NCI-H526 (cell line): ENCODE measurements around the gene EVI5.
A peak's percentile ranks its signal among the peaks of the same experiment; 100 is the strongest.

ENCODE experiments used
- DNase-seq, 2 experiments: peaks; one replicate each; lab custom pipeline; 2025; lab: John Stamatoyannopoulos, UW

Gene EVI5

GRCh38 chr1:92784639-92785500 lies at the start of gene EVI5:
Gene EVI5, minus strand, starts transcription at chr1:92785108. Its CDS starts 48,562 bp downstream, at chr1:92736546.
- DNase-seq, result peak; percentile 95 to 98

DNA sequence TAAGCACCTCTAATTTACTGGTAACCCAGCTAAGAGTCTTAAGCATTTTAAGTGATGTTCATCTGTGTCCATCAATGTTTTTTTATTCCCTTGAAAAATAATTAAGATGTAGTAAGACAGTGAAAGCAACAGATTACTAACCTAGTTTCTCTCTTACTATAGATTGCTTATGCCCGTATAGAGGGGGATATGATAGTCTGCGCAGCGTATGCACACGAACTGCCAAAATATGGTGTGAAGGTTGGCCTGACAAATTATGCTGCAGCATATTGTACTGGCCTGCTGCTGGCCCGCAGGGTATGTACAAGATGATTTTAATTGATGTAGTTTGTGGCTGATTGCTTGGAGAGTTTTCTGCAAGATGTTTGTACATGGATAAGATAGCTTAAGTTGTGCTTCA lies 49.7 kb upstream of the EVI5 start:
- DNase-seq, result no peak

DNA sequence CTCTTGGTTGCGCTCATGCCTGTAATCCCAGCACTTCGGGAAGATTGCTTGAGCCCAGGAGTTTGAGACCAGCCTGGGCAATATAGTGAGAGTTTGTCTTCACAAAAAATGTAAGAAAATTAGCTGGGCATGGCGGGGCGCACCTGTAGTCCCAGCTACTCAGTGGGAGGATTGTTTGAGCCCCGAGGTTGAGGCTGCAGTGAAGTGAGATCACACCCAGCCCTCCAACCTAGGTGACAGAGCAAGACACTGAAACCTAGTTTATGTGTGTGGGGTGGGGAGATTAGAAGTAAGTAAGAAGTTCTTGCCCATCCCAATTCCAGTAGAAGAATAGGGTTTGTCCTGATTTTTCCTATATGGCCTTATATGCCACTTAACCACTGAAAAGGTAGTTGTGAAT lies 48.9 kb upstream of the EVI5 start:
- no peak for DNase-seq

DNA sequence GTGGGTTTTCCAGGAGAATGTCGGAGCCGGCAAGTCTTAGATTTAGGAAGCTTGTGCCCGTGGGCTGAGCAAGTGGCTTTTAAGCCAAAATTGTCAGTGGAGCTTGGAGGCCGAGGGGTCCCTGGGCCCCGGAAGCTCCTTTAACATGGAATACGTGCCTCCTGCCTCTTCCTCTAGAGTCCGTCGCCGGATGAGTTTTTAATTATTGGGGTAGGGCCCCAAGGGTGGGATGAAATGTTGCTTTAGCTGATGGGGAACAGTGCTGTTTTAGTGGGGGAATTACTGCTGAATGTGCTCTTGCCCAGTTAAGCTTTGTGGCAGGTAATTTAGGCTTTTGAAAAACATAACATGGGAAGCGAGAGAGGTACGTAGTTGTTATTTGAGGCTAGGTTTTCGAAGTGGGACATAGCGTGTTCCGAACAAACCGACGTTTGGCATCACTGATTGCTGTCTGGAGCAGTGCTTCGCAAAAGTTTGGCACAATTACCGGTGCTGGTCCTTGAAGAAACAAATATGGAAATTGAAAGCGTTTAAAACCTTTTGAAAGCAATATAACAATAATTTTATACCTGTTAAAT lies 47.7 kb upstream of the EVI5 start:
- DNase-seq, result no peak

- DNase-seq, result peak; percentile 93 to 98
These were observed 47.0 kb upstream of the EVI5 start, which contains the start of gene RPL5 for GRCh38 chr1:92831762-92832536. Gene RPL5, plus strand, starts transcription at chr1:92832040. Its CDS starts 75 bp downstream, at chr1:92832115.

- no peak for DNase-seq
These were observed 46.5 kb upstream of the EVI5 start for GRCh38 chr1:92831368-92831761.

DNA sequence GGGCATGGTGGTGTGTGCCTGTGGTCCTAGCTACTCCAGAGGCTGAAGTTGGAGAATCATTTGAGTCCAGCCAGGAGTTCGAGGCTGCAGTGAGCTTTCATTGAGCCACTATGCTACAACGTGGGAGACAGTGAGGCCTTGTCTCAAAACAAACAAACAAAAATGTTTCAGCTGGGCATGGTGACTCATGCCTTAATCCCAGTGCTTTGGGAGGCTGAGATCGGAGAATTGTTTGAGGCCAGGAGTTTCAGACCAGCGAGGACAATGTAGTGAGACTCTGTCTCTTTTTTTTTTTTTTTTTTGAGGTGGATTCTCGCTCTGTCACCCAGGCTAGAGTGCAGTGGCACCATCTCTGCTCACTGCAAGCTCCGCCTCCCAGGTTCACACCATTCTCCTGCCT lies 41.9 kb upstream of the EVI5 start:
- DNase-seq, result no peak

- no peak for DNase-seq
These were observed 38.0 kb upstream of the EVI5 start for GRCh38 chr1:92822879-92823278.

GRCh38 chr1:92820551-92820950 lies 35.6 kb upstream of the EVI5 start:
- DNase-seq, result no peak

- DNase-seq, result no peak
These were observed 35.1 kb upstream of the EVI5 start for GRCh38 chr1:92820024-92820423.

GRCh38 chr1:92817986-92818764 lies 33.3 kb upstream of the EVI5 start:
- DNase-seq, result peak in 1 of 2 experiments; percentile 33

- DNase-seq, result no peak
These were observed 32.3 kb upstream of the EVI5 start for GRCh38 chr1:92817137-92817697.

- DNase-seq, result no peak
These were observed 31.8 kb upstream of the EVI5 start for GRCh38 chr1:92816732-92817131.

DNA sequence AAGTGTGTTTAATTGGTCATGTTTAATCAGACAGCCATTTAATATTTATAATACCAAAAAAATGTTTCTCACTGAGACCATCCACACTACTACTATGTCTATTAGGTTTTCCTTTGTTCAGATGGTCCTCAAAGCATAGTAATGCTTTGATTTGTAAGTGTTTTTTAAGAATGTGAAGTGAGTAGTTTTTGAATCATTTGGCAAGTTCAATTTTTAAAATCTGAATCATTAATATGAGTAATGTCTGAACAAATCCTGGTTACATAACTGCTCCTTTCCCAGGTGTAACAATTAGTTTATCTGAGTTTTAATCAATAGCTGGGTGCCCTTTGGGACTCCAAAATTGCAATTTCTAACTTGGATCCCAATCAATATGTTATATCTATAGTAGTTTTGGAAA lies 23.5 kb upstream of the EVI5 start:
- DNase-seq, result no peak

GRCh38 chr1:92805216-92805615 lies 20.3 kb upstream of the EVI5 start:
- no peak for DNase-seq

DNA sequence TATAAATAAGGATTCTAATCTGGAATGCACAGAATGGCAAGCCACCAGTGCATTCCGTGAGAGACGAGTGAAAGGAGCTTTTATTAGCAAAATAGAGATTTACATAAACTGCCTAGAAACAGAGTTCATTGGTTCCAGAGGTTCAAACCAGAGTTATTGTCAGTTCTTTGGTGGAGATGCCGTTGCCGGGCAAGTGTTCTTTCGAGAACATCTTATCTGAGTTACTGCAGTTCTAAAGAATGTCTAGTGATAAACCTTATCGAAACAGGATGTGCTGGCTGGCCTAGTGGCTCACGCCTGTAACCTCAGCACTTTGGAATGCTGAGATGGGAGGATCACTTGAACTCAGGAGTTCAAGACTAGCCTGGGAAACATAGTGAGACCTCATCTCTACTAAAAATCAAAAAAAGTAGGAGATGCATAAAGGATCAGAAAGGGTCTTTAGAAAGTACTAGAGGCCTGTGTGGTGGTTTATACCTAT lies 19.9 kb upstream of the EVI5 start:
- DNase-seq, result peak; percentile 76 to 87

- DNase-seq, result no peak
These were observed 18.4 kb upstream of the EVI5 start for GRCh38 chr1:92803140-92803887.

GRCh38 chr1:92797961-92798360 lies 13.1 kb upstream of the EVI5 start:
- no peak for DNase-seq

DNA sequence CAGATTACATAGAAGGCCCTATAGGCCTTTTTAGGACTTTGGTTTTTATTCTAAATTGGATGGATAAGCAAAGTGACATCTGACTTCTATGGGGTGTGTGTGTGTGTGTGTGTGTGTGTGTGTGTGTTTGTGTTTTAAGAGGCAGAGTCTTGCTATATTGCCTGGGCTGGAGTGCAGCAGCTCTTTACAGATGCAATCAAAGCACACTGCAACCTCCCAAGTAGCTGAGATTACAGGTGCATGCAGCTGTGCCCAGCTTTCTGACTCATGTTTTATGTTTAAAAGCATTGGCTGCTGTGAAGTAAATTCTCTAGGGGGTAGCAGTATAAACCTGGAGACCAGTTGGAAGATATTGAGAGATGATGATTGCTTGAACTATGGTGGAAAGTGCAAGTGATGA lies 12.4 kb upstream of the EVI5 start:
- DNase-seq, result no peak

DNA sequence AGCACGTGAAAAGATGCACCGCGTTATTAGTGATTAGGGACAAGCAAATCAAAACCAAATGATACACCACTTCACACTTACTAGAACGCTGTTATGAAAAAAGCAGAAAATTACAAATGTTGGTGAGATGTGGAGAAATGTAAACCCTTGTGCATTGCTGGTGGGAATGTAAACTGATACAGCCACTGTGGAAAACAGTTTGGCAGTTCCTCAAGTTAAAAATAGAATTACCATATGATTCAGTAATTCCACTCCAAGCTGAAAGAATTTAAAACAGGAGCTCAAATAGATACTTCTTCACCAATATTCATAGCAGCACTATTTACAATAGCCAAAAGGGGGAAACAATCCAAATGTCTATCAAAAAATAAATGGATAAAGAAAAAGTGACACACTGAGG lies 10.3 kb upstream of the EVI5 start:
- no peak for DNase-seq

GRCh38 chr1:92792340-92792782 lies 7.5 kb upstream of the EVI5 start:
- DNase-seq, result no peak
